Neural progenitor cell (in vitro differentiated cells): Measurements from ENCODE around the gene HSPA12B. TPM values are rescaled to one million over a fixed set of nuclear protein-coding genes. Genes with fewer than 3 reads are reported as not detected.

Experiments used
- DNase-seq: peaks from one replicate; pipeline ENCODE4 v3.0.0-alpha.2; 2016; ENCODE audit warnings: low spot score
- H2AFZ ChIP-seq: fragments of 200-600 bp; sonication (generic); replicated peaks from 2 replicates; pipeline ENCODE4 v1.6.1; 2016; ENCODE audit warnings: antibody characterized with exemption
- H3F3A ChIP-seq: fragments of 200-600 bp; sonication (generic); 2 replicates; pipeline ENCODE4 v1.6.1; 2016; ENCODE audit warnings: antibody characterized with exemption, low read depth
- H3K27ac ChIP-seq: fragments of 200-600 bp; sonication (generic); 2 replicates; pipeline ENCODE4 v1.5.1; 2016; ENCODE audit warnings: mild to moderate bottlenecking
- H3K27me3 ChIP-seq: fragments of 200-600 bp; sonication (generic); 2 replicates; pipeline ENCODE4 v1.6.1; 2016; ENCODE audit warnings: mild to moderate bottlenecking, moderate library complexity
- H3K36me3 ChIP-seq: fragments of 200-600 bp; sonication (generic); 2 replicates; pipeline ENCODE4 v1.5.1; 2016
- H3K4me1 ChIP-seq: fragments of 200-600 bp; sonication (generic); 2 replicates; pipeline ENCODE4 v1.6.1; 2016; ENCODE audit warnings: mixed run types
- H3K4me2 ChIP-seq: fragments of 200-600 bp; sonication (generic); 2 replicates; pipeline ENCODE4 v1.6.1; 2016
- H3K4me3 ChIP-seq: fragments of 200-600 bp; sonication (generic); 2 replicates; pipeline ENCODE4 v1.5.1; 2016
- H3K79me2 ChIP-seq: fragments of 200-600 bp; sonication (generic); 2 replicates; pipeline ENCODE4 v1.6.1; 2016; ENCODE audit warnings: low read depth
- H3K9ac ChIP-seq: fragments of 200-600 bp; sonication (generic); 2 replicates; pipeline ENCODE4 v1.6.1; 2016
- H3K9me3 ChIP-seq: fragments of 200-600 bp; sonication (generic); 2 replicates; pipeline ENCODE4 v1.5.1; 2016; ENCODE audit warnings: low read depth
- H4K20me1 ChIP-seq: fragments of 200-600 bp; sonication (generic); 2 replicates; pipeline ENCODE4 v1.6.1; 2016; ENCODE audit warnings: low read depth
- H3K27ac Mint-ChIP-seq: 3 replicates; pipeline ENCODE4 v1.8.0; 2021; ENCODE audit warnings: mixed read lengths
- H3K27me3 Mint-ChIP-seq: 2 replicates; pipeline ENCODE4 v1.8.0; 2022; ENCODE audit warnings: low read depth, mild to moderate bottlenecking, inconsistent platforms, moderate library complexity, mixed read lengths; ENCODE audit not compliant: insufficient read depth
- H3K36me3 Mint-ChIP-seq: 3 replicates; pipeline ENCODE4 v1.8.0; 2021; ENCODE audit warnings: mixed read lengths
- H3K4me1 Mint-ChIP-seq: 3 replicates; pipeline ENCODE4 v1.8.0; 2021; ENCODE audit warnings: mixed read lengths
- H3K4me3 Mint-ChIP-seq: 3 replicates; pipeline ENCODE4 v1.8.0; 2021; ENCODE audit warnings: mild to moderate bottlenecking, moderate library complexity, mixed read lengths
- H3K9me3 Mint-ChIP-seq: 3 replicates; pipeline ENCODE4 v1.8.0; 2020; ENCODE audit warnings: mixed read lengths
- EZH2 ChIP-seq: fragments of 200-600 bp; sonication (generic); IDR thresholded peaks from 2 replicates; pipeline ENCODE4 v1.6.1; 2017; ENCODE audit warnings: antibody characterized with exemption, mild to moderate bottlenecking, moderate library complexity
- EZH2phosphoT487 ChIP-seq: fragments of 200-600 bp; sonication (generic); IDR thresholded peaks from 2 replicates; pipeline ENCODE4 v1.6.1; 2017; ENCODE audit warnings: antibody characterized with exemption
- total RNA-seq: library from RNA; depleted of rRNA; stranded (reverse); fragments of >200 nt; gene quantifications from 2 replicates; pipeline ENCODE4 v1.2.3, GENCODE V29; 2015; ENCODE audit warnings: low replicate concordance
- TF ChIP-seq, protein P1 (sequence below): fragments of 200-600 bp; sonication (generic); IDR thresholded peaks from 2 replicates; pipeline ENCODE4 v1.5.1; 2017; ENCODE audit warnings: antibody characterized with exemption, mild to moderate bottlenecking

Gene HSPA12B
- total RNA-seq, 1 donor from 2014 or later = 0.15 TPM

DNA sequence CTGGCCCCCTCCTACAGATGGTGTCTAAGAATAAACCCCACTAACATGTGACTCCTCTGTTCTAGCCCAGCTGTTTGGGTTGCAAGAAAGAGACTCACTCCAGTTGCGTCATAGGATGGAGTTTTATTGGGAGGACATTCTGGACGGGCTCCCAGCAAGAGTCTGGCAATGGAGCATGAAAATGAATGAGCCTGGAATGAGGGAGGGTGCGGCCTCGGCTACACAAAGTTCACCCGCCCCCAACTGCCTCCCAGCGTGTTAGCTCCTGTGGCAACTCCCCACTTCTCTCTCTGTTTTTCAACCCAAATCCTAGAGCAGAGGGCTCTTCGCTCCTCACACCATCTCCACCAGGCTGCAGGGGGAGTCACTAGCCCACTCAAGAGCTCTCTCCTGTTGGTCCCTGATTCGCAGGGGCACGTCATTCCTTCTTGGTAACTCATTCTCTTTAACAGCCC lies 45.6 kb upstream of the HSPA12B start:
- H3K4me1 Mint-ChIP-seq = peaks cover 8% of the 10 kb centered on the region
- DNase-seq = no peak
- H3K9me3 ChIP-seq = no peaks in the 10 kb centered on the region
- H3K4me2 ChIP-seq = no peak overlapping the region
- no peak overlapping the region for H3K4me3 Mint-ChIP-seq
- H3K27me3 Mint-ChIP-seq = peaks cover 24% of the 10 kb centered on the region
- no peaks in the 10 kb centered on the region for H3K79me2 ChIP-seq
- no peaks in the 10 kb centered on the region for H3K9me3 Mint-ChIP-seq
- H3K9ac ChIP-seq = no peak overlapping the region
- no peak overlapping the region for H3K27ac ChIP-seq
- no peaks in the 10 kb centered on the region for H3K36me3 Mint-ChIP-seq
- TF ChIP-seq, protein P1, sequence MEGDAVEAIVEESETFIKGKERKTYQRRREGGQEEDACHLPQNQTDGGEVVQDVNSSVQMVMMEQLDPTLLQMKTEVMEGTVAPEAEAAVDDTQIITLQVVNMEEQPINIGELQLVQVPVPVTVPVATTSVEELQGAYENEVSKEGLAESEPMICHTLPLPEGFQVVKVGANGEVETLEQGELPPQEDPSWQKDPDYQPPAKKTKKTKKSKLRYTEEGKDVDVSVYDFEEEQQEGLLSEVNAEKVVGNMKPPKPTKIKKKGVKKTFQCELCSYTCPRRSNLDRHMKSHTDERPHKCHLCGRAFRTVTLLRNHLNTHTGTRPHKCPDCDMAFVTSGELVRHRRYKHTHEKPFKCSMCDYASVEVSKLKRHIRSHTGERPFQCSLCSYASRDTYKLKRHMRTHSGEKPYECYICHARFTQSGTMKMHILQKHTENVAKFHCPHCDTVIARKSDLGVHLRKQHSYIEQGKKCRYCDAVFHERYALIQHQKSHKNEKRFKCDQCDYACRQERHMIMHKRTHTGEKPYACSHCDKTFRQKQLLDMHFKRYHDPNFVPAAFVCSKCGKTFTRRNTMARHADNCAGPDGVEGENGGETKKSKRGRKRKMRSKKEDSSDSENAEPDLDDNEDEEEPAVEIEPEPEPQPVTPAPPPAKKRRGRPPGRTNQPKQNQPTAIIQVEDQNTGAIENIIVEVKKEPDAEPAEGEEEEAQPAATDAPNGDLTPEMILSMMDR = no peak
- TF ChIP-seq EZH2 (no peak), EZH2phosphoT487 (no peak)
- peaks cover 27% of the 10 kb centered on the region for H3K27me3 ChIP-seq
- H3K4me1 ChIP-seq = peaks cover 3% of the 10 kb centered on the region
- no peak overlapping the region for H2AFZ ChIP-seq
- H3K27ac Mint-ChIP-seq = peak overlapping the region; percentile 54
- H3K4me3 ChIP-seq = no peak overlapping the region
- no peaks in the 10 kb centered on the region for H4K20me1 ChIP-seq
- H3F3A ChIP-seq = peaks cover 7% of the 10 kb centered on the region
- H3K36me3 ChIP-seq = no peaks in the 10 kb centered on the region

DNA sequence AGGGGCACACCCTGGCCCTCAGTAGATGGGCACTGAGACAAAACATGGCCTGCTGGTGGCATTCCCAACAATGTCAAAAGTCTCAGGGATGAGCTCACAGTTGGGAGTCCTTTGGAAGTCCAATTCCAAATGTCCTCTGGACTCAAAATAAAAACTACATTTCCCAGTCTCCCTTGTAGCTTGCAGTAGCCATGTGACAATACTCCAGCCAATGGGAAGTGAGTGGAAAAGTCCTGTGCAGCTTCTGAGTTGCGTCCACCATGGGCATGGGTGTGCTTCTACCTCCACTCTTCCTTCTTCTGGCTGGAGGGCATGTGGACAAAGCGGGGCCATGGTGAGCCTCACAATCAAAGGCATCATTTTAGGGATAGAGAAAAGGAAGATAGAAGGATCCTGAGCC lies 44.8 kb upstream of the HSPA12B start:
- H3K9me3 ChIP-seq = no peaks in the 10 kb centered on the region
- H3K27me3 ChIP-seq = peaks cover 19% of the 10 kb centered on the region
- no peak overlapping the region for H3K4me3 ChIP-seq
- no peak for TF ChIP-seq EZH2
- TF ChIP-seq, protein P1 = no peak
- TF ChIP-seq EZH2phosphoT487 = no peak
- peak overlapping the region; percentile 74 for H2AFZ ChIP-seq
- Mint-ChIP-seq H3K27ac (no peak overlapping the region), H3K4me3 (peak overlapping the region; percentile 52), H3K9me3 (no peaks in the 10 kb centered on the region), H3K4me1 (peaks cover 8% of the 10 kb centered on the region), H3K27me3 (peaks cover 24% of the 10 kb centered on the region), H3K36me3 (no peaks in the 10 kb centered on the region)
- no peak overlapping the region for H3K9ac ChIP-seq
- H3K27ac ChIP-seq = no peak overlapping the region
- H3K4me2 ChIP-seq = no peak overlapping the region
- no peaks in the 10 kb centered on the region for H4K20me1 ChIP-seq
- no peaks in the 10 kb centered on the region for H3F3A ChIP-seq
- peak; percentile 48 for DNase-seq
- no peaks in the 10 kb centered on the region for H3K79me2 ChIP-seq
- no peaks in the 10 kb centered on the region for H3K36me3 ChIP-seq
- no peaks in the 10 kb centered on the region for H3K4me1 ChIP-seq

DNA sequence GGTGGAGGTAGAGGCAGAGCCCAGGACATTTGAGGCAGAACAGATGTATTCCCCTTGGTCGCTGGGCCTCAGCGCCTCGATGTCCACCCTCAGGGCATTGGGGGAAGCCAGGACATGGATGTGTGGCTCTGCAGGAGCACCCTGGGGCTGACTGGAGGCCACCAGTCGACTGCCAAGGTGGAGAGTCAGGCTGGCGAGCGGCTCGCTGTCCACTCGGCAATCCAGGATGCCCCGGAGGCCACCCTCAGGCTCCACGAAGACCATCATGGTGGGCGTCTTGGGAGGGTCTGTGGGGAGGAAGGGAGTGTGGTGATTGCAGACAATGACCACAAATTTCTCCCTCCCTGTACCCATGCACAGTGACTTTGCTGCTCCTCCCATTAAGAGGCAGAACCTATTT lies 42.5 kb upstream of the HSPA12B start:
- Histone ChIP-seq H3K36me3 (no peaks in the 10 kb centered on the region), H3K27me3 (peaks cover under 1% of the 10 kb centered on the region), H3K4me3 (no peak overlapping the region), H3K4me2 (no peak overlapping the region), H3K9ac (no peak overlapping the region), H3K4me1 (no peaks in the 10 kb centered on the region), H3F3A (no peaks in the 10 kb centered on the region), H4K20me1 (no peaks in the 10 kb centered on the region), H3K27ac (no peak overlapping the region), H3K9me3 (no peaks in the 10 kb centered on the region), H2AFZ (no peak overlapping the region), H3K79me2 (no peaks in the 10 kb centered on the region)
- peaks cover 19% of the 10 kb centered on the region for H3K27me3 Mint-ChIP-seq
- DNase-seq = no peak
- no peak overlapping the region for H3K27ac Mint-ChIP-seq
- H3K9me3 Mint-ChIP-seq = no peaks in the 10 kb centered on the region
- no peaks in the 10 kb centered on the region for H3K36me3 Mint-ChIP-seq
- H3K4me1 Mint-ChIP-seq = peaks cover 5% of the 10 kb centered on the region
- H3K4me3 Mint-ChIP-seq = no peak overlapping the region
- TF ChIP-seq EZH2 = no peak
- TF ChIP-seq, protein P1 = no peak
- no peak for TF ChIP-seq EZH2phosphoT487
